Hepatocyte (in vitro differentiated cells): Measurements from ENCODE around the gene MYH7B.

Experiments used
- EZH2 ChIP-seq: fragments of 200-600 bp; sonication (generic); IDR thresholded peaks from 2 replicates; pipeline ENCODE4 v1.6.1; 2016; ENCODE audit warnings: antibody characterized with exemption, mild to moderate bottlenecking, borderline replicate concordance
- EZH2phosphoT487 ChIP-seq: fragments of 200-600 bp; sonication (generic); IDR thresholded peaks from one replicate; pipeline ENCODE4 v1.6.1; 2018; ENCODE audit warnings: antibody characterized with exemption, mild to moderate bottlenecking, low read depth, moderate library complexity; ENCODE audit not compliant: unreplicated experiment, severe bottlenecking
- TF ChIP-seq, protein P1 (sequence below): fragments of 200-600 bp; sonication (generic); IDR thresholded peaks from 2 replicates; pipeline ENCODE4 v1.5.1; 2016; ENCODE audit warnings: antibody characterized with exemption, mild to moderate bottlenecking; ENCODE audit not compliant: poor library complexity

DNA sequence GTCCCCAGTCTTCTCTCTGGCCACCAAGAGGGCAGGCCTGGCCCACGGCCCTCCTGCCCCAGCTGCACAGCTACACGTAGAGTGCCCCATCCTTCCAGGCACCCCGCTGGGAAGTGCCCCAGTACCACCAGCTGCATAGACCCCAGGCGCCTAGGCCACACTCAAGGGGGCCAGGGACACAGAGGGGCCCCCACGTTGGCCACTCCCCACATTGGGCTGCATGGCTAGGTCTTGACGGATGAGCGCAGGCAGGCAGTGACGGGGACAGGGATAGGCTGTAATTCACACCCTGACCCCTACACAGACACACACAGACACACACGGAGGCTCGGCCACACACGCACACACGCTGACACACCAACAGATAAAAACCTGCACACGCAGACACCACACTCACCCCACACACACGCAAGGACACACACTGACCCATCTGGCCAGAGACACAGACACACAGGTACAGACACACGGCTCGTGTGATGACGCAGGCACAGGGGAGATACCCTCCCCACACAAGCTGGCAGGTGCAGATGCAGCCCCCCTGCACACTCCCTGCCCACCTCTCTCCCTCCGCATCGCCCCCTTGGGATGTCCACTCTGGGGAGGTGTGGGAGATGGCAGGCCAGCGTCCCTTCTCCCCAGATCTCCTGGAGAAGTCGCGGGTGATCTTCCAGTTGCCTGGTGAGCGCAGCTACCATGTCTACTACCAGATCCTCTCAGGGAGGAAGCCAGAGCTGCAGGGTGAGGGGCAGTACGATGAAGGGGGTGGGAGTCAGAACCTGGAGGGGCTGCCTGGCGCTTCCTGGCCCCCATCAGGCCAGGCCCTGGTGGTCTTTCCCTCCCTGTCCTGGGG, 30.0 kb downstream of the MYH7B start:
- TF ChIP-seq, protein P1, sequence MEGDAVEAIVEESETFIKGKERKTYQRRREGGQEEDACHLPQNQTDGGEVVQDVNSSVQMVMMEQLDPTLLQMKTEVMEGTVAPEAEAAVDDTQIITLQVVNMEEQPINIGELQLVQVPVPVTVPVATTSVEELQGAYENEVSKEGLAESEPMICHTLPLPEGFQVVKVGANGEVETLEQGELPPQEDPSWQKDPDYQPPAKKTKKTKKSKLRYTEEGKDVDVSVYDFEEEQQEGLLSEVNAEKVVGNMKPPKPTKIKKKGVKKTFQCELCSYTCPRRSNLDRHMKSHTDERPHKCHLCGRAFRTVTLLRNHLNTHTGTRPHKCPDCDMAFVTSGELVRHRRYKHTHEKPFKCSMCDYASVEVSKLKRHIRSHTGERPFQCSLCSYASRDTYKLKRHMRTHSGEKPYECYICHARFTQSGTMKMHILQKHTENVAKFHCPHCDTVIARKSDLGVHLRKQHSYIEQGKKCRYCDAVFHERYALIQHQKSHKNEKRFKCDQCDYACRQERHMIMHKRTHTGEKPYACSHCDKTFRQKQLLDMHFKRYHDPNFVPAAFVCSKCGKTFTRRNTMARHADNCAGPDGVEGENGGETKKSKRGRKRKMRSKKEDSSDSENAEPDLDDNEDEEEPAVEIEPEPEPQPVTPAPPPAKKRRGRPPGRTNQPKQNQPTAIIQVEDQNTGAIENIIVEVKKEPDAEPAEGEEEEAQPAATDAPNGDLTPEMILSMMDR = no peak
- TF ChIP-seq EZH2 = no peak
- no peak for TF ChIP-seq EZH2phosphoT487
